Spleen (tissue), 11 donors: ENCODE results near the gene GOLT1B. TPM values are rescaled to one million over a fixed set of nuclear protein-coding genes. Genes with fewer than 3 reads are reported as not detected.

Experiments used
- DNase-seq: peaks from one replicate; pipeline ENCODE4 v3.0.0-alpha.2; 2020
- H3K27ac ChIP-seq, 8 donors: fragments of 200-600 bp; sonication (generic) in 7 of 8; 1 replicate in 4 of 8; 2 replicates in 4 of 8; pipeline versions ENCODE4 v1.5.0 to v1.8.0; 2016 to 2021; ENCODE audit warnings: inconsistent platforms in 4 of 8, mild to moderate bottlenecking in 4 of 8, moderate library complexity in 1 of 8
- H3K27me3 ChIP-seq, 7 donors: fragments of 200-600 bp; sonication (generic) in 6 of 7; replicated peaks in 1 of 7; 1 replicate in 4 of 7; 2 replicates in 3 of 7; pipeline versions ENCODE4 v1.5.0 to v1.8.0; 2016 to 2021; ENCODE audit warnings: inconsistent platforms in 3 of 7, mild to moderate bottlenecking in 1 of 7
- H3K36me3 ChIP-seq, 6 donors: fragments of 200-600 bp; sonication (generic) in 5 of 6; 1 replicate in 4 of 6; 2 replicates in 2 of 6; pipeline versions ENCODE4 v1.5.0 to v1.8.0; 2016 to 2021; ENCODE audit warnings: inconsistent platforms in 2 of 6
- H3K4me1 ChIP-seq, 6 donors: fragments of 200-600 bp; sonication (generic) in 5 of 6; 1 replicate in 3 of 6; 2 replicates in 3 of 6; pipeline versions ENCODE4 v1.5.0 to v1.8.0; 2016 to 2021; ENCODE audit warnings: inconsistent platforms in 3 of 6
- H3K4me3 ChIP-seq, 8 donors: fragments of 200-600 bp; sonication (generic) in 7 of 8; 1 replicate in 4 of 8; 2 replicates in 4 of 8; pipeline versions ENCODE4 v1.5.0 to v1.8.0; 2016 to 2021; ENCODE audit warnings: inconsistent platforms in 4 of 8, mild to moderate bottlenecking in 4 of 8, moderate library complexity in 2 of 8
- H3K9me3 ChIP-seq, 8 donors: fragments of 200-600 bp; sonication (generic) in 7 of 8; 1 replicate in 4 of 8; 2 replicates in 4 of 8; pipeline versions ENCODE4 v1.5.0 to v1.8.0; 2016 to 2021; ENCODE audit warnings: inconsistent platforms in 4 of 8
- POLR2A ChIP-seq, 3 donors: fragments of 450-650 bp; IDR thresholded peaks; one replicate each; pipeline ENCODE4 v1.5.1; 2017; ENCODE audit warnings: antibody characterized with exemption in 3 of 3, mild to moderate bottlenecking in 1 of 3
- POLR2AphosphoS5 ChIP-seq, 3 donors: sonication (generic); formaldehyde crosslinking; IDR thresholded peaks; one replicate each; pipeline ENCODE4 v1.5.1; 2017; ENCODE audit warnings: antibody characterized with exemption in 3 of 3
- WGBS, 5 donors: extraction: QIAGEN DNeasy Blood & Tissue Kit in 3 of 5; methylation state at CpG; one replicate each; pipeline versions ENCODE4 v1.1.5 to v1.1.7; 2013 to 2018; 5-methylcytosine and 5-hydroxymethylcytosine counted together
- intact Hi-C: fragments of 100-400 bp; cut with DNase I; formaldehyde crosslinking; loops from one replicate; pipeline ENCODE4 v1.15.0; 2023; ENCODE audit warnings: low total_unique reads
- polyA plus RNA-seq, 3 donors: library from polyadenylated mRNA; stranded (reverse); fragments of 200-250 nt; gene quantifications; one replicate each; pipeline ENCODE4 v1.2.1, GENCODE V29; 2013
- total RNA-seq, 7 donors: library from RNA; depleted of rRNA in 3 of 7; stranded (reverse); fragments of >200 nt in 3 of 7; fragmentation: NEBNext Ultra II Directional in 4 of 7; extraction: Animal tissue kit (Norgen Biotek cat#: 25700) in 4 of 7; gene quantifications; one replicate each; pipeline versions ENCODE4 v1.1.0 to v1.2.1, GENCODE V29; 2016 to 2021
- TF ChIP-seq, protein P1 (sequence below), 11 experiments: fragments of 200-600 bp in 7 of 11; fragments of 450-650 bp in 4 of 11; sonication (generic) in 4 of 11; IDR thresholded peaks in 8 of 11; conservative IDR thresholded peaks in 3 of 11; 1 replicate in 7 of 11; 2 replicates in 4 of 11; pipeline versions ENCODE4 v1.4.0 to v1.8.0; 2016 to 2021; ENCODE audit warnings: antibody characterized with exemption in 11 of 11, inconsistent platforms in 4 of 11, mild to moderate bottlenecking in 1 of 11
- donor health status: healthy with polysubstance abuse.
- donor health status: DM: no; HTN: no; CAD: no; lungs with moderate emphysema.
- donor health status: DM: no; HTN: no; CAD: no.
- donor health status: Bipolar disorder and iron deficiency.
- donor health status: healthy.
- donor health status: DM: no; HTN: no; CAD: no.
- donor health status: DM: yes; HTN: yes; CAD: no.

GOLT1B gene
- total and polyA plus RNA-seq, 10 donors, result 14.1 to 39.6 (median 25.2) TPM

DNA sequence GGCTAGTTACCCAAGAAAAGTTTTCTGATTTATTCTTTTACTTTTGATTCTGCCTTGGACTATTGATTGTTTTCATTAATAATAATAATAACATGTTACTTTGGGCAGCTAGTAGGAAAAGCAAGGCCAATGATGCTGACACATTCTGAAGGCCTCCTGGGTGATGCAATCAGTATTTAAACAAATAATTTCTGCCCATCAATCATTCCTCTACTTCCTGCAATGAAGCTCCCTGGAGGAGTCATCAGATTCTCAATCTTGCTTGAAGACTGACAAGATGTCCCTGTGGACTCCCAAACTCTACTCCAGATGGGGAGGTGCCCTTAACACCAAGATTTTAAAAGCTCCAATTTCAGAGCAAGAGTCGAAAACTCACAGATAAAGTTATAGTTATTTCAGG, 24.5 kb downstream of the GOLT1B start, which contains the start of gene SPX:
SPX (plus strand) TSS at position 244 of the 400 bp plus-strand sequence. CDS start 177 bp downstream, outside the sequence.
- 88 to 96% (median 93%) methylated on average over 1 of the region's 1 CpG for WGBS, 5 donors
- Histone ChIP-seq H3K27me3 (peaks cover 0 to 41% (median 10%) of the 10 kb centered on the region in 7 donors), H3K4me1 (peaks cover 0 to 23% (median 17%) of the 10 kb centered on the region in 6 donors), H3K27ac (no peak within 1 kb of the TSS), H3K36me3 (no peaks in the 10 kb centered on the region), H3K9me3 (peaks cover 0 to 12% (median 2%) of the 10 kb centered on the region in 8 donors), H3K4me3 (peak within 1 kb of the TSS in 6 of 8 donors; percentile 48 to 85 (median 58))
- TF ChIP-seq POLR2A (IDR thresholded peaks at IDR 0.05) (no peak), POLR2AphosphoS5 (IDR thresholded peaks at IDR 0.05) (no peak)
- TF ChIP-seq, protein P1, sequence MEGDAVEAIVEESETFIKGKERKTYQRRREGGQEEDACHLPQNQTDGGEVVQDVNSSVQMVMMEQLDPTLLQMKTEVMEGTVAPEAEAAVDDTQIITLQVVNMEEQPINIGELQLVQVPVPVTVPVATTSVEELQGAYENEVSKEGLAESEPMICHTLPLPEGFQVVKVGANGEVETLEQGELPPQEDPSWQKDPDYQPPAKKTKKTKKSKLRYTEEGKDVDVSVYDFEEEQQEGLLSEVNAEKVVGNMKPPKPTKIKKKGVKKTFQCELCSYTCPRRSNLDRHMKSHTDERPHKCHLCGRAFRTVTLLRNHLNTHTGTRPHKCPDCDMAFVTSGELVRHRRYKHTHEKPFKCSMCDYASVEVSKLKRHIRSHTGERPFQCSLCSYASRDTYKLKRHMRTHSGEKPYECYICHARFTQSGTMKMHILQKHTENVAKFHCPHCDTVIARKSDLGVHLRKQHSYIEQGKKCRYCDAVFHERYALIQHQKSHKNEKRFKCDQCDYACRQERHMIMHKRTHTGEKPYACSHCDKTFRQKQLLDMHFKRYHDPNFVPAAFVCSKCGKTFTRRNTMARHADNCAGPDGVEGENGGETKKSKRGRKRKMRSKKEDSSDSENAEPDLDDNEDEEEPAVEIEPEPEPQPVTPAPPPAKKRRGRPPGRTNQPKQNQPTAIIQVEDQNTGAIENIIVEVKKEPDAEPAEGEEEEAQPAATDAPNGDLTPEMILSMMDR (IDR thresholded peaks at IDR 0.05 in 8 of 11, conservative IDR thresholded peaks at IDR 0.05 in 3 of 11), result no peak
- intact Hi-C loops, result no loop called here
- DNase-seq, result no peak

- 40 to 55% (median 45%) methylated on average over 12 of the region's 12 CpGs for WGBS, 5 donors
- intact Hi-C loops, result no loop called here
- H3K4me1 ChIP-seq, result peaks cover 0 to 23% (median 17%) of the 10 kb centered on the region in 6 donors
- H3K27me3 ChIP-seq, result peaks cover 0 to 41% (median 15%) of the 10 kb centered on the region in 7 donors
- no peaks in the 10 kb centered on the region for H3K36me3 ChIP-seq
- no peak for DNase-seq
- no peak overlapping the region for H3K27ac ChIP-seq
- peak overlapping the region in 6 of 8 donors; percentile 48 to 85 (median 58) for H3K4me3 ChIP-seq
- TF ChIP-seq POLR2AphosphoS5 (IDR thresholded peaks at IDR 0.05), result no peak
- TF ChIP-seq POLR2A (IDR thresholded peaks at IDR 0.05), result no peak
- TF ChIP-seq, protein P1 (IDR thresholded peaks at IDR 0.05 in 8 of 11, conservative IDR thresholded peaks at IDR 0.05 in 3 of 11), result no peak
- peaks cover 0 to 12% (median 2%) of the 10 kb centered on the region in 8 donors for H3K9me3 ChIP-seq
Measured at GRCh38 chr12:21526721-21527345, 25.2 kb downstream of the GOLT1B start.

DNA sequence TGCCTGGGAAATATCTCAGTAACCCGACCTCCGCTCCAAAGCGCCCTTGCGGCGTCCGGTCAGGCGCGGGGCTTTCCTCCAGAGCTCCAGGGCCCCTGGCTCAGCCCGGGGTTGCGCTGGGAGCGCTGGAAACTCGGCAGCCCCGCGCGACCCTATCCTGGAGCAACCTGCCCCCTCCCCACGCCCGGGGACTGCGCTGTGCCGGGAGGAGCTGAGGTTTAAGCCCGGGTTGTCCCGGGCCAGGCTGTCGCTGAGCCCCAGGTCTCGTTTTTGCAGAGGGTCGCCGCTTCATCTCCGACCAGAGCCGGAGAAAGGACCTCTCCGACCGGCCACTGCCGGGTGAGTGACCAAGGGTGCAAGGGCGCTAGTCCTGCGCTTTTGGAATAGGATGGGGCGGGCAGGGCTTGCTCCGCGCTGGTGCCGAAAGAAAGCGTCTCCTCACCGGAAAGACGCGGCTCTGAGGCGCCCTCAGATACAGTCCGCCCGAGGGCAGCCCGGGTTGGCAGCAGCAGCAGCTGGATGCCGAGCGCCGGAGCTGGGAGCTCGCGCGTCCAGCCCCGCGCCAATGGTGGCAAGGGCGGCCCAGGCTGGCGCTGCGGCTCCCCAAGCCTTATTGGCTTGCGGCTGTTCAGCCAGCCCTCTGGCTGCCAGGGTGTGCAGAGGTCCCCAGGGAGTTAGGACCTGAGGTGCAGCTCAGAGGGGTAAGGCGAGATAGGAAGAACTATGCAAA, 26.0 kb downstream of the GOLT1B start:
- Histone ChIP-seq H3K4me3 (peak overlapping the region; percentile 44 to 85 (median 56)), H3K27ac (peak overlapping the region in 5 of 8 donors; percentile 4 to 48 (median 30)), H3K9me3 (peaks cover 0 to 12% (median 2%) of the 10 kb centered on the region in 8 donors), H3K36me3 (no peaks in the 10 kb centered on the region), H3K4me1 (peaks cover 0 to 23% (median 17%) of the 10 kb centered on the region in 6 donors), H3K27me3 (peaks cover 0 to 41% (median 15%) of the 10 kb centered on the region in 7 donors)
- intact Hi-C loops, result no loop called here
- DNase-seq, result peak; percentile 88
- TF ChIP-seq POLR2AphosphoS5 (IDR thresholded peaks at IDR 0.05), result peak in 2 of 3 donors; percentile 62 to 64
- TF ChIP-seq, protein P1 (IDR thresholded peaks at IDR 0.05 in 8 of 11, conservative IDR thresholded peaks at IDR 0.05 in 3 of 11), result peak in 1 of 11 experiments; percentile 8
- TF ChIP-seq POLR2A (IDR thresholded peaks at IDR 0.05), result no peak
- WGBS, 5 donors, result 1 to 3% (median 1%) methylated on average over 43 to 57 of the region's 57 CpGs

GRCh38 chr12:21528953-21529352, 27.4 kb downstream of the GOLT1B start:
- peaks cover 0 to 41% (median 15%) of the 10 kb centered on the region in 7 donors for H3K27me3 ChIP-seq
- H3K27ac ChIP-seq, result no peak overlapping the region
- peaks cover 0 to 9% (median 2%) of the 10 kb centered on the region in 8 donors for H3K9me3 ChIP-seq
- H3K4me3 ChIP-seq, result no peak overlapping the region
- no peaks in the 10 kb centered on the region for H3K36me3 ChIP-seq
- no peak for TF ChIP-seq POLR2A (IDR thresholded peaks at IDR 0.05)
- no peak for TF ChIP-seq POLR2AphosphoS5 (IDR thresholded peaks at IDR 0.05)
- TF ChIP-seq, protein P1 (IDR thresholded peaks at IDR 0.05 in 8 of 11, conservative IDR thresholded peaks at IDR 0.05 in 3 of 11), result no peak
- intact Hi-C loops, result no loop called here
- peaks cover 0 to 23% (median 17%) of the 10 kb centered on the region in 6 donors for H3K4me1 ChIP-seq
- WGBS, 5 donors, result 81 to 90% (median 83%) methylated on average over 5 of the region's 5 CpGs
- no peak for DNase-seq
